HepG2 (cell line): ENCODE results near the gene CES3. TPM values are rescaled to one million over a fixed set of nuclear protein-coding genes. Genes with fewer than 3 reads are reported as not detected.

ENCODE experiments used
- ATAC-seq: fragments of 200-7000 bp; cut with Tn5 transposase; 3 replicates; pipeline ENCODE4 v1.9.1; 2020; ENCODE audit warnings: mild to moderate bottlenecking, moderate library complexity
- BruUV-seq: library from RNA; stranded (reverse); fragments of 400-500 nt; replicated peaks from 2 replicates; lab custom pipeline; 2021; lab: Mats Ljungman, UMichigan
- CTCF ChIA-PET: fragments of 300-600 bp; formaldehyde crosslinking; extraction: SDS; loops from one replicate; lab custom pipeline; 2021; ENCODE audit warnings: low total read pairs, inconsistent platforms, low intra/inter-chr PET ratio; lab: Yijun Ruan, JAX
- POLR2A ChIA-PET: fragments of 350-600 bp; sonication (Branson Sonifier 250); formaldehyde crosslinking; loops from one replicate; lab custom pipeline; 2020; ENCODE audit warnings: antibody characterized with exemption, inconsistent platforms; lab: Yijun Ruan, JAX
- DNase-seq: peaks from one replicate; pipeline ENCODE4 v3.0.0-alpha.2; 2015; ENCODE audit warnings: low spot score
- FAIRE-seq: peaks from 3 replicates; lab custom pipeline; 2011; peaks lifted over from hg19 to GRCh38; lab: Jason Lieb, UNC
- H2AFZ ChIP-seq: one replicate; pipeline ENCODE4 v1.6.1; 2011; ENCODE audit warnings: low read length, inconsistent platforms
- H3K27ac ChIP-seq: fragments of 300-600 bp; 3 replicates; pipeline ENCODE4 v1.8.0; 2011; ENCODE audit warnings: mixed run types, mild to moderate bottlenecking, mixed read lengths, low read length, inconsistent platforms; ENCODE audit not compliant: insufficient read depth; ENCODE audit errors: extremely low read length
- H3K27me3 ChIP-seq, 2 experiments: fragments of 200-600 bp in 1 of 2; 2 replicates in 1 of 2; 3 replicates in 1 of 2; pipeline versions ENCODE4 v1.6.0 to v1.8.0; 2011; ENCODE audit warnings: low read length in 2 of 2, mild to moderate bottlenecking in 2 of 2, moderate library complexity in 2 of 2, inconsistent platforms in 1 of 2; ENCODE audit not compliant: insufficient read depth in 2 of 2, control insufficient read depth in 1 of 2
- H3K36me3 ChIP-seq, 2 experiments: fragments of 200-600 bp in 1 of 2; replicated peaks in 1 of 2; 2 replicates in 1 of 2; 3 replicates in 1 of 2; pipeline versions ENCODE4 v1.5.1 to v1.8.0; 2011; ENCODE audit warnings: low read length in 2 of 2, inconsistent platforms in 1 of 2; ENCODE audit not compliant: insufficient read depth in 2 of 2, control insufficient read depth in 1 of 2
- H3K4me1 ChIP-seq: 2 replicates; pipeline ENCODE4 v1.5.1; 2012; ENCODE audit warnings: low read length, inconsistent platforms; ENCODE audit not compliant: insufficient read depth
- H3K4me2 ChIP-seq: 2 replicates; pipeline ENCODE4 v1.6.0; 2011; ENCODE audit warnings: low read depth, low read length, inconsistent platforms
- H3K4me3 ChIP-seq, 3 experiments: fragments of 200-600 bp in 1 of 3; sonication (generic), shearing (Covaris generic) in 1 of 3; replicated peaks in 1 of 3; 2 replicates each; pipeline ENCODE4 v1.5.1; 2011 to 2016; ENCODE audit warnings: low read length in 3 of 3, inconsistent platforms in 2 of 3, low read depth in 2 of 3, mild to moderate bottlenecking in 2 of 3, control low read depth in 1 of 3, mixed read lengths in 1 of 3; ENCODE audit not compliant: insufficient read depth in 1 of 3
- H3K79me2 ChIP-seq: one replicate; pipeline ENCODE4 v1.6.1; 2011; ENCODE audit warnings: low read length, inconsistent platforms; ENCODE audit not compliant: insufficient read depth
- H3K9ac ChIP-seq: 2 replicates; pipeline ENCODE4 v1.6.0; 2011; ENCODE audit warnings: mild to moderate bottlenecking, low read depth, low read length, inconsistent platforms; ENCODE audit not compliant: insufficient read depth
- H3K9me3 ChIP-seq: 2 replicates; pipeline ENCODE4 v1.5.1; 2012; ENCODE audit warnings: mild to moderate bottlenecking, low read length
- H4K20me1 ChIP-seq: 2 replicates; pipeline ENCODE4 v1.6.0; 2011; ENCODE audit warnings: inconsistent platforms, mild to moderate bottlenecking, low read length, moderate library complexity; ENCODE audit not compliant: insufficient read depth
- CCDC6 ChIP-seq: sonication (generic); formaldehyde crosslinking; IDR thresholded peaks from 2 replicates; pipeline ENCODE4 v1.8.1; 2022; ENCODE audit warnings: mild to moderate bottlenecking, missing genetic modification reagents, moderate library complexity
- FOSL2 ChIP-seq: sonication (generic); formaldehyde crosslinking; IDR thresholded peaks from 2 replicates; pipeline ENCODE4 v1.4.0; 2020; ENCODE audit warnings: missing genetic modification reagents
- HIC2 ChIP-seq: sonication (generic); formaldehyde crosslinking; IDR thresholded peaks from 2 replicates; pipeline ENCODE4 v1.9.0; 2022; ENCODE audit warnings: low read depth, missing genetic modification reagents
- HNF4A ChIP-seq: sonication (generic); formaldehyde crosslinking; IDR thresholded peaks from 2 replicates; pipeline ENCODE4 v1.4.0; 2020; ENCODE audit warnings: missing genetic modification reagents
- HOXA3 ChIP-seq: sonication (generic); formaldehyde crosslinking; IDR thresholded peaks from 2 replicates; pipeline ENCODE4 v1.5.0; 2020; ENCODE audit warnings: missing genetic modification reagents
- KLF12 ChIP-seq: sonication (generic); formaldehyde crosslinking; IDR thresholded peaks from 2 replicates; pipeline ENCODE4 v1.4.0; 2020; ENCODE audit warnings: missing genetic modification reagents, borderline replicate concordance
- LCORL ChIP-seq, 2 experiments: fragments of 450-650 bp in 1 of 2; sonication (generic) in 1 of 2; formaldehyde crosslinking in 1 of 2; IDR thresholded peaks; 2 replicates each; pipeline versions ENCODE4 v1.5.0 to v1.6.1; 2017 to 2020; ENCODE audit warnings: antibody characterized with exemption in 1 of 2, missing genetic modification reagents in 1 of 2
- MTERF4 ChIP-seq: sonication (generic); formaldehyde crosslinking; IDR thresholded peaks from 2 replicates; pipeline ENCODE4 v1.8.0; 2023; ENCODE audit warnings: mild to moderate bottlenecking, missing genetic modification reagents
- NONO ChIP-seq, 2 experiments: fragments of 450-650 bp in 1 of 2; sonication (generic) in 1 of 2; formaldehyde crosslinking in 1 of 2; IDR thresholded peaks in 1 of 2; conservative IDR thresholded peaks in 1 of 2; 2 replicates each; pipeline versions ENCODE4 v1.6.1 to v1.8.0; 2017 to 2022; ENCODE audit warnings: mild to moderate bottlenecking in 1 of 2, missing genetic modification reagents in 1 of 2, moderate library complexity in 1 of 2
- NR2F6 ChIP-seq, 2 experiments: IDR thresholded peaks; 2 replicates each; pipeline ENCODE4 v1.6.1; 2016; ENCODE audit warnings: antibody characterized with exemption in 1 of 2, mild to moderate bottlenecking in 1 of 2
- SP5 ChIP-seq: IDR thresholded peaks from 2 replicates; pipeline ENCODE4 v1.6.1; 2016; ENCODE audit warnings: low read depth, borderline replicate concordance
- STAT5B ChIP-seq: sonication (generic); formaldehyde crosslinking; IDR thresholded peaks from 2 replicates; pipeline ENCODE4 v1.4.0; 2020; ENCODE audit warnings: missing genetic modification reagents
- ZFP90 ChIP-seq: sonication (generic); formaldehyde crosslinking; IDR thresholded peaks from 2 replicates; pipeline ENCODE4 v1.8.0; 2022; ENCODE audit warnings: missing genetic modification reagents, mild to moderate bottlenecking, inconsistent platforms, borderline replicate concordance
- ZMYM4 ChIP-seq: sonication (generic); formaldehyde crosslinking; IDR thresholded peaks from 2 replicates; pipeline ENCODE4 v1.8.1; 2023; ENCODE audit warnings: mild to moderate bottlenecking, missing genetic modification reagents
- ZNF143 ChIP-seq: sonication (generic); formaldehyde crosslinking; IDR thresholded peaks from 2 replicates; pipeline ENCODE4 v1.4.0; 2020; ENCODE audit warnings: missing genetic modification reagents
- ZNF274 ChIP-seq: sonication (generic); formaldehyde crosslinking; IDR thresholded peaks from 2 replicates; pipeline ENCODE4 v1.5.1; 2020; ENCODE audit warnings: mild to moderate bottlenecking, missing genetic modification reagents
- ZNF513 ChIP-seq: sonication (generic); formaldehyde crosslinking; conservative IDR thresholded peaks from 2 replicates; pipeline ENCODE4 v1.5.0; 2020; ENCODE audit warnings: missing genetic modification reagents
- ZNF703 ChIP-seq: sonication (generic); formaldehyde crosslinking; IDR thresholded peaks from 2 replicates; pipeline ENCODE4 v1.5.1; 2020; ENCODE audit warnings: missing genetic modification reagents, mild to moderate bottlenecking, moderate library complexity, borderline replicate concordance
- ZNF724P ChIP-seq: sonication (generic); formaldehyde crosslinking; IDR thresholded peaks from 2 replicates; pipeline ENCODE4 v1.8.0; 2022; ENCODE audit warnings: missing genetic modification reagents, borderline replicate concordance
- WGBS: methylation state at CpG from one replicate; pipeline ENCODE4 v1.1.6; 2017; ENCODE audit warnings: low lambda C conversion rate; 5-methylcytosine and 5-hydroxymethylcytosine counted together
- in situ Hi-C: cut with HindIII; loops from 2 replicates; pipeline ENCODE4 v1.10.0; 2017; ENCODE audit warnings: low pct_unique_long_range_greater_than_20kb; ENCODE audit not compliant: extremely low pct_ligation_motif_present
- intact Hi-C: fragments of 100-400 bp; cut with micrococcal nuclease; formaldehyde crosslinking; loops from one replicate; pipeline ENCODE4 v1.10.0; 2022; ENCODE audit not compliant: unreplicated experiment
- polyA plus RNA-seq, 8 experiments: library from polyadenylated mRNA; depleted of rRNA in 3 of 8; stranded (reverse) in 7 of 8; unstranded in 1 of 8; fragments of >200 nt; fragmentation: Illumina TruSeq in 4 of 8; extraction: Trizol in 4 of 8; gene quantifications; 2 replicates each; pipeline versions ENCODE4 v1.2.1 to v1.2.3, GENCODE V29; 2011 to 2016; ENCODE audit warnings: low read depth in 4 of 8, missing spikeins in 1 of 8, mixed read lengths in 1 of 8; ENCODE audit not compliant: insufficient read depth in 1 of 8
- total RNA-seq, 5 experiments: library from RNA; depleted of rRNA; stranded (reverse); fragments of >200 nt; fragmentation: Illumina TruSeq; extraction: Trizol; gene quantifications; 2 replicates each; pipeline ENCODE4 v1.2.3, GENCODE V29; 2016; ENCODE audit warnings: low read depth in 1 of 5

Gene CES3
- total and polyA plus RNA-seq, 2 of the 13 experiments (the other 11 are each of a cell fraction or from before 2014, with no cell fraction given), result 6.6 to 17.4 TPM

GRCh38 chr16:66988197-66988788, 27.2 kb downstream of the CES3 start, which contains the start of gene CES4A:
CES4A (plus strand) TSS chr16:66988589; CDS start chr16:66988773, 184 bp downstream.
- H3K9ac ChIP-seq, result no peak within 1 kb of the TSS
- CTCF ChIA-PET, result no interaction called here
- H3K36me3 ChIP-seq, result no peaks in the 10 kb centered on the region
- H3K9me3 ChIP-seq, result no peaks in the 10 kb centered on the region
- peaks cover 1 to 3% of the 10 kb centered on the region in 2 experiments; a peak in 1 of 5 replicates for H3K27me3 ChIP-seq
- ATAC-seq (peak; percentile 89), FAIRE-seq (peak; percentile 97), DNase-seq (peak; percentile 49)
- peak within 1 kb of the TSS; percentile 52 for H2AFZ ChIP-seq
- H3K4me3 ChIP-seq, result peak within 1 kb of the TSS in 1 of 3 experiments; percentile 14; a peak in 1 of 6 replicates
- peaks cover 38% of the 10 kb centered on the region for H3K4me1 ChIP-seq
- H3K79me2 ChIP-seq, result no peaks in the 10 kb centered on the region
- POLR2A ChIA-PET, result interaction anchor here (1.1 to 1.5 kb wide), 2 partner anchors 27 to 40 kb away, joined by 3 read pairs; partner anchors contain the start of genes CBFB and CES3
- intact Hi-C loops, result no loop called here
- no peaks in the 10 kb centered on the region for H4K20me1 ChIP-seq
- BruUV-seq, result no TSS peak
- H3K4me2 ChIP-seq, result peak within 1 kb of the TSS; percentile 60
- in situ Hi-C loops, result no loop called here
- no peak within 1 kb of the TSS for H3K27ac ChIP-seq
- 1% methylated on average over 8 of the region's 11 CpGs for WGBS
- 0 out of 2 replicates have a peak, but pooled peaks have one; percentile 59 for TF ChIP-seq ZNF274 (CRISPR knock-in tag)
- peak; percentile 15; the same call in 1 of the 2 replicates for TF ChIP-seq ZMYM4 (CRISPR knock-in tag)
- peak; percentile 75; the same call in 1 of the 2 replicates for TF ChIP-seq CCDC6
- no peak for TF ChIP-seq ZNF513 (CRISPR knock-in tag)
- TF ChIP-seq MTERF4 (CRISPR knock-in tag), result 0 out of 2 replicates have a peak, but pooled peaks have one; percentile 38
- TF ChIP-seq ZNF724P (CRISPR knock-in tag), result no peak
- TF ChIP-seq FOSL2 (CRISPR knock-in tag), result peak; percentile 42
- TF ChIP-seq LCORL (IDR thresholded peaks at IDR 0.05), result no peak
- peak; percentile 62; the same call in 1 of the 2 replicates for TF ChIP-seq LCORL (CRISPR knock-in tag; IDR thresholded peaks at IDR 0.05)
- no peak for TF ChIP-seq HIC2 (CRISPR knock-in tag)
- 0 out of 2 replicates have a peak, but pooled peaks have one; percentile 57 for TF ChIP-seq ZFP90
- peak; percentile 60; the same call in 1 of the 2 replicates for TF ChIP-seq SP5 (CRISPR knock-in tag)
- TF ChIP-seq ZNF703 (CRISPR knock-in tag), result no peak
- TF ChIP-seq HOXA3 (CRISPR knock-in tag), result peak; percentile 46; the same call in 1 of the 2 replicates
- TF ChIP-seq STAT5B (CRISPR knock-in tag), result no peak
- 0 out of 2 replicates have a peak, but pooled peaks have one; percentile 11 for TF ChIP-seq ZNF143 (CRISPR knock-in tag)
- TF ChIP-seq NONO (IDR thresholded peaks at IDR 0.05), result no peak
- TF ChIP-seq NONO (CRISPR knock-in tag; conservative IDR thresholded peaks at IDR 0.05), result no peak
- no peak; the same call in 1 of the 2 replicates for TF ChIP-seq KLF12
- peak; percentile 62 for TF ChIP-seq HNF4A (CRISPR knock-in tag)
- TF ChIP-seq NR2F6 (IDR thresholded peaks at IDR 0.05), result peak; percentile 69
- TF ChIP-seq NR2F6 (CRISPR knock-in tag; IDR thresholded peaks at IDR 0.05), result peak; percentile 73; the same call in 1 of the 2 replicates
